ENCODE measurements around the gene KDM4B. TPM values are rescaled to one million over a fixed set of nuclear protein-coding genes. Genes with fewer than 3 reads are reported as not detected.

Gene KDM4B
- total RNA-seq, 4 donors from 2014 or later = 26.6 to 84.2 (median 39.9) TPM

DNA sequence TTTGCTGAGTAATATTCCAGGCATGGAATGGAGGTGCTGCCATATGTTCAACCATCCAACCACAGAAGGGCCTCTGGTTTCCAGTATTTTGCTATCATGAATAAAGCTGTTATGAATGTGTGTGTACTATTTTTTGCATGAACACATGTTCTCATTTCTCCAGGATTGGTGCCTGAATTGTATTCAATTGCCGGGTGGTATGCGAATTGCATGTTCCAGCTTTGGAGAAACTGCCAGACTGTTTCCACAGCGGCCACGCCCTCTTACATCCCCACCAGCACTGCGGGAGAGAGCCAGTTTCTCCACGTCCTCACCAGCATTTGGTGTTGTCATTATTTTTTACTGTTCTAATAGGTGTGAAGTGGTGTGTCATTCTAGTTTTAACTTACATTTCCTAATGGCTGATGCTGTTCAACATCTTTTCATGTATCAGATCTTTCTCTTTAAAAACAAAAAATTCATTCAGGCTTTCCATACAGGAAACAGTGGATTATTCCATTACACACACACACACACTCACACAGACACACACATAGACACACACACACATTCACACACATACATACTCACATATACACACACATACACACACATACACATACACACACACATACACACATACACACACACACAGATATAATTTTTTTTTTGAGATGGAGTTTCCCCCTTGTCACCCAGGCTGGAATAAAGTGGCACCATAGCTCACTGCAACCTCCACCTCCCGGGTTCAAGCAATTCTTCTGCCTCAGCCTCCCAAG lies 217.6 kb downstream of the KDM4B start:
- in situ Hi-C loops (cut with MboI; ENCODE audit: low pct_ligation_motif_present in 1 of 4, low pct_unique_long_range_greater_than_20kb in 1 of 4, low sequenced_read_pairs in 3 of 4) (no loop called here), intact Hi-C loops (cut with DNase I; ENCODE audit: low total_unique reads) (no loop called here)
- Histone ChIP-seq H3K4me1 (no peaks in the 10 kb centered on the region), H3K27ac (no peak overlapping the region), H3K36me3 (no peaks in the 10 kb centered on the region), H3K4me3 (no peak overlapping the region), H3K9me3 (no peaks in the 10 kb centered on the region), H3K27me3 (peaks cover 9% of the 10 kb centered on the region)
- DNase-seq = no peak
- TF ChIP-seq, protein P1, sequence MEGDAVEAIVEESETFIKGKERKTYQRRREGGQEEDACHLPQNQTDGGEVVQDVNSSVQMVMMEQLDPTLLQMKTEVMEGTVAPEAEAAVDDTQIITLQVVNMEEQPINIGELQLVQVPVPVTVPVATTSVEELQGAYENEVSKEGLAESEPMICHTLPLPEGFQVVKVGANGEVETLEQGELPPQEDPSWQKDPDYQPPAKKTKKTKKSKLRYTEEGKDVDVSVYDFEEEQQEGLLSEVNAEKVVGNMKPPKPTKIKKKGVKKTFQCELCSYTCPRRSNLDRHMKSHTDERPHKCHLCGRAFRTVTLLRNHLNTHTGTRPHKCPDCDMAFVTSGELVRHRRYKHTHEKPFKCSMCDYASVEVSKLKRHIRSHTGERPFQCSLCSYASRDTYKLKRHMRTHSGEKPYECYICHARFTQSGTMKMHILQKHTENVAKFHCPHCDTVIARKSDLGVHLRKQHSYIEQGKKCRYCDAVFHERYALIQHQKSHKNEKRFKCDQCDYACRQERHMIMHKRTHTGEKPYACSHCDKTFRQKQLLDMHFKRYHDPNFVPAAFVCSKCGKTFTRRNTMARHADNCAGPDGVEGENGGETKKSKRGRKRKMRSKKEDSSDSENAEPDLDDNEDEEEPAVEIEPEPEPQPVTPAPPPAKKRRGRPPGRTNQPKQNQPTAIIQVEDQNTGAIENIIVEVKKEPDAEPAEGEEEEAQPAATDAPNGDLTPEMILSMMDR (IDR thresholded peaks at IDR 0.05) = no peak
- TF ChIP-seq EP300 (IDR thresholded peaks at IDR 0.05; ENCODE audit: low read depth) = no peak
- no peak for TF ChIP-seq POLR2AphosphoS5 (IDR thresholded peaks at IDR 0.05)
- no peak for TF ChIP-seq POLR2A (IDR thresholded peaks at IDR 0.05)
- 56 to 60% methylated on average over 4 to 7 of the region's 7 CpGs for WGBS, 2 donors (ENCODE audit: low coverage in 1 of 2)

DNA sequence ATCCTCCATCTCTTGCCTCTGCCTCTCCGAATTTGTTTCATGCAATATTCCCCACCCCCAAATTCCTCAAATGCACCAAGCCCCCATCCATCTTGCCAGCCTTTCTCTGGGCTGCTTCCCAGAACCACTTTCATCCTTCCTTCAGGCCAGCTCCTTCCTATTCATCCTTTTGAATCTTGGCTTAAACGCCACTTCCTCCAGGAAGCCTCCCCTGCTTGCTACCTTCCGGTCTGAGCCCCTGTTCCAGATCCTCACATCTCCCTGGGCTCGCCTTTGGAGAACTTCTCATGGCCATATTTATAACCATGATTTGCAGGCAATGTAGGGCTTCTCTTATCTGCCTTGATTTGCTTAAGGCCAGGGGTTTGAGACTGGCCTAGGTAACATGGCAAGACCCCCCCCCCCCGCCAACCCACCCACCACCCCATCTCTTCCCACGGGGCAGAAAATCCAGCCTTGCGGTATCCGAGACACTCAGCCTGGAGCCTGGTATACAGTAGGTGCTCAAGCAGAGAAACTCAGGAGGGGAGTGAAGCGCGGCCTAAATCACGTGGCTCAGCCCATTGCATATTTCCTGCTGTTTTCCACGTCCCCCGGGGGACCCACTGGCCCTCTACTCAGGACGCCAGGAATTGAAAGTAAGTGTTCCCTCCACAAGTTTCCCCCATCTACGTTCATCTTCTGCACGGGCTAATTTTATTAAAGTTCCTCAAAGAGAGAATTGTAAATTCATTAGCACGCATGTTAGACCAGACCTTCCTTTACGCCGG lies 219.8 kb downstream of the KDM4B start:
- no peak for DNase-seq
- TF ChIP-seq, protein P1 (IDR thresholded peaks at IDR 0.05) = no peak
- TF ChIP-seq EP300 (IDR thresholded peaks at IDR 0.05; ENCODE audit: low read depth) (no peak), POLR2AphosphoS5 (IDR thresholded peaks at IDR 0.05) (no peak), POLR2A (IDR thresholded peaks at IDR 0.05) (no peak)
- intact Hi-C loops (cut with DNase I; ENCODE audit: low total_unique reads) = no loop called here
- H3K4me3 ChIP-seq = no peak overlapping the region
- in situ Hi-C loops (cut with MboI; ENCODE audit: low pct_ligation_motif_present in 1 of 4, low pct_unique_long_range_greater_than_20kb in 1 of 4, low sequenced_read_pairs in 3 of 4) = no loop called here
- H3K4me1 ChIP-seq = no peaks in the 10 kb centered on the region
- 42 to 58% methylated on average over 13 to 19 of the region's 19 CpGs for WGBS, 2 donors (ENCODE audit: low coverage in 1 of 2)
- H3K9me3 ChIP-seq = no peaks in the 10 kb centered on the region
- no peak overlapping the region for H3K27ac ChIP-seq
- H3K27me3 ChIP-seq = peaks cover 9% of the 10 kb centered on the region
- H3K36me3 ChIP-seq = no peaks in the 10 kb centered on the region

GRCh38 chr19:5189318-5189607 lies 220.3 kb downstream of the KDM4B start:
- in situ Hi-C loops (cut with MboI; ENCODE audit: low pct_ligation_motif_present in 1 of 4, low pct_unique_long_range_greater_than_20kb in 1 of 4, low sequenced_read_pairs in 3 of 4) = no loop called here
- no peaks in the 10 kb centered on the region for H3K4me1 ChIP-seq
- H3K27ac ChIP-seq = no peak overlapping the region
- no peak for DNase-seq
- no peak overlapping the region for H3K4me3 ChIP-seq
- no peaks in the 10 kb centered on the region for H3K36me3 ChIP-seq
- peaks cover 9% of the 10 kb centered on the region for H3K27me3 ChIP-seq
- no peaks in the 10 kb centered on the region for H3K9me3 ChIP-seq
- no peak for TF ChIP-seq EP300 (IDR thresholded peaks at IDR 0.05; ENCODE audit: low read depth)
- TF ChIP-seq POLR2AphosphoS5 (IDR thresholded peaks at IDR 0.05) = no peak
- no peak for TF ChIP-seq POLR2A (IDR thresholded peaks at IDR 0.05)
- TF ChIP-seq, protein P1 (IDR thresholded peaks at IDR 0.05) = no peak
- 11 to 15% methylated on average over 6 of the region's 6 CpGs for whole genome bisulfite sequencing, 2 donors (ENCODE audit: low coverage in 1 of 2)
- intact Hi-C loops (cut with DNase I; ENCODE audit: low total_unique reads) = no loop called here

- Histone ChIP-seq H3K36me3 (no peaks in the 10 kb centered on the region), H3K4me1 (no peaks in the 10 kb centered on the region), H3K9me3 (no peaks in the 10 kb centered on the region), H3K27me3 (peaks cover 7% of the 10 kb centered on the region), H3K4me3 (no peak overlapping the region), H3K27ac (no peak overlapping the region)
- TF ChIP-seq EP300 (IDR thresholded peaks at IDR 0.05; ENCODE audit: low read depth) (no peak), POLR2AphosphoS5 (IDR thresholded peaks at IDR 0.05) (no peak), POLR2A (IDR thresholded peaks at IDR 0.05) (no peak)
- TF ChIP-seq, protein P1 (IDR thresholded peaks at IDR 0.05) = no peak
- in situ Hi-C loops (cut with MboI; ENCODE audit: low pct_ligation_motif_present in 1 of 4, low pct_unique_long_range_greater_than_20kb in 1 of 4, low sequenced_read_pairs in 3 of 4) = no loop called here
- intact Hi-C loops (cut with DNase I; ENCODE audit: low total_unique reads) = no loop called here
- WGBS, 2 donors (ENCODE audit: low coverage in 1 of 2) = 79 to 94% methylated on average over 3 to 5 of the region's 5 CpGs
- DNase-seq = no peak
Observed at GRCh38 chr19:5191091-5191490, 222.2 kb downstream of the KDM4B start.

Data from transverse colon (tissue), 4 donors.